Jurkat, Clone E6-1 (cell line): ENCODE measurements around the gene CYFIP2.

Experiments
- DNase-seq: peaks from one replicate; pipeline ENCODE4 v3.0.0-alpha.2; 2011; ENCODE audit warnings: low read depth, low spot score
- H3K4me3 ChIP-seq: 2 replicates; pipeline ENCODE4 v1.5.1; 2011; ENCODE audit warnings: mild to moderate bottlenecking, low read length, control low read depth, moderate library complexity

Gene CYFIP2

DNA sequence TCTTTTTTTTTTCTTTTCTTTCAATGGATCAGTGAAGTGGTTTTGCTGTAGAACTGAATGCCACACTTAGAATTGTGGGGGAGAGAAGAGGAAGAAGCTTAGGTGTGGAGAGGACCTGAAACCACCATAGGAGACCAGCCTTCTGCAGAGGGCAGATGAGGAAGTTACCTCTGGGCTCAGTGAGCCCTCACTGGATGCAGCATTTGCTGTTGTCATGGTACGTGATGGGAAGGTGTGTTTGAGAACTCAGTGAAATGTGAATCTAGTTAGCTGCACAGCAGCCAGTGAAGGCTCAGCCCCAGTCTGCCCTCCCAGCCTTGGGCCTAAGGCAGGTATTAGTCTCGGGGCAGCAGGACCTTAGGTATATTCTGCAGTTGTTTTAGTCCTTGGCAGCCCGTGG lies 17.5 kb downstream of the CYFIP2 start:
- DNase-seq, result no peak
- H3K4me3 ChIP-seq, result no peak overlapping the region

DNA sequence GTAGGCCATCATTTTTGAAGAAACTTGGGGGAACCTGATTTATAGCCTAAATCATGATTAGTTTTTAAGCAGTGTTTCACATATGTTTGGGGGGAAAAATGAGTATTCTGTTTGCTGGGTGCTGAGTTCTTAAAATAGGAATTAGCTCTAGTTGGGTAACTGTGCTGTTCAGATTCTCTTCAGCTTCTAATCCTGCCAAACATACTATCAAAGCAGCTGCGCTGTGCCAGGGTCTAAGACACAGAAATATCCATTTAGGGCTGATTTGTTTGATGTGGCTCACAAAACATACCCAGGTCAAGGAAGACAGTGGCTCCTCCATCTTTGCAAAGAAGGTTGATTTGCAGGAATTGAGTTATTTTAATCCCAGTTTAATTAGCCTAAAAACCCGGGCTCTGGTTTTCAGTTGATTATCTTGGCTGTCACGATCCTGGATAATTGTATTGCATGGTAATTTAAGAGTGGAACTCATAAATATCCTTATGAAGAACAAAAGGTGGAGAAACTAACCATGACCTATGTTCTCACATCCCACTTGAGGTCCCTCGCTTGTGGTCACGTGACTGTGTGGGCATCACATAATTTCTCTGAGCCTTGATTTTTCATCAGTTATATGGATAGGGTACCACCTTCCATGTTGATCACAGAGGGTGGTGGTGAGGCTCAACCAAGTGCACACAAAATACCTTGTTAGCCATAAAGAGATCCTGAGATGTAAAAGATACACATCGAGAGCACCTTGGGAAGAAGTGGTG lies 18.7 kb downstream of the CYFIP2 start:
- DNase-seq, result no peak

DNA sequence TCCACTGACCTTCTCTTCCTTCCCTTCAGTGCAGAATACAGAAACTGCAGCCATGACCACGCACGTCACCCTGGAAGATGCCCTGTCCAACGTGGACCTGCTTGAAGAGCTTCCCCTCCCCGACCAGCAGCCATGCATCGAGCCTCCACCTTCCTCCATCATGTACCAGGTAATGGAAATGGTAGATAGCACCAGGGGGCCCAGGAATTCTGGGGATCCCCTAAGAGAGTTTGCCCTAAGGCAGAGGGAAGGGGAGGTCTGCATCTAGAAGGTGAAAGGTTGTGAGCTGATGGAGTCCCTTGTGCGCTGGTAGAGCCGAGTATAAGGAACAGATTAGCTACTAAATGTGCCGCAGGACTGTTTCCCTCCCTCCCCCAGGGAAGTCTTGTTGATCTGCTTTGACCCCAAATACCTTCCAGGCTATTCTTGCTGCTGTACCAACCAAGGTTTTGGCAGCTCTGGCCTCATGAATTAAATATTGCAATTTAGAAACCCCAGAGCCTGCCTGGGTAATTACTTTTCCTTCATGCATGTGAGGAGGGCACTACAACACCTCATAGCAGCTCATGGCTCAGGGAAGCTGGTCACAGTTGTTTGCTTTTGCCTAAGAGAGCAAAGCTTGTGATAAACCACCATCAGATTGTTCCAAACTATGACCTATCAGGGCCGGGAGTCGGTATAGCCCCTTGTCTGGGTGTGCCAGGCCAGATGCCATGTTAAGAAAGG lies 19.6 kb downstream of the CYFIP2 start:
- no peak for DNase-seq
- H3K4me3 ChIP-seq, result no peak overlapping the region

More for the DNA sequence above, 18.7 kb downstream of the CYFIP2 start:
- no peak overlapping the region for H3K4me3 ChIP-seq

GRCh38 chr5:157286761-157287211 lies 20.9 kb downstream of the CYFIP2 start:
- DNase-seq, result no peak
- no peak overlapping the region for H3K4me3 ChIP-seq

GRCh38 chr5:157288405-157289163 lies 22.7 kb downstream of the CYFIP2 start:
- H3K4me3 ChIP-seq, result no peak overlapping the region
- no peak for DNase-seq

DNA sequence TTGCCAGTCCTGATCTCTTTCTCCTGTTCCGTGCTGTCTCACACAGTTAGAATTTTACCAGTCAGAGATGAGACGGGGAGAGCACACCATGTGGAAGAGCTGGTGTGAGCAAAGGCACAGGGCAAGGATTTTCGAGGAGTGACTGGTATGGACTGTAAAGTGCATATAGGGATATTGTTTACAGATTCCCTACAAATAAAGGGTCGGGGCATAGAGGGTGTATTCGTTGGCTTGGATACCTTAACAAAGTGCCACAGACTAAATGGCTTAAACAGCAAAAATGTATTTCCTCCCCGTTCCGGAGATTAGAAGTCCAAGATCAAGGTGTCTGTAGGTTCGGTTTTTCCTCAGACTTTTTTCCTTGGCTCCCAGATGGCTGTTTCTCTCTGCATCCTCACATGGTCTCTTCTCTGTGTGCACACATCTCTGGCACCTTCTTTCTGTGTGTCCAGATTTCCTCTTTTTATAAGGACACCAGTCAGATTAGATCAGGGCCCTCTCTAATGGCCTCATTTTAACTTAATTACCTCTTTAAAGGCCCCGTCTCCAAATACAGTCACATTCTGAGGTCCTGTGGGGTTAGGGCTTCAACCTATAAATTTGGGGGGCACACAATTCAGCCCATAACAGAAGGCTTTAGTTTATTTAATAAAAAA lies 23.4 kb downstream of the CYFIP2 start:
- no peak overlapping the region for H3K4me3 ChIP-seq
- DNase-seq, result no peak

GRCh38 chr5:157290156-157290980 lies 24.4 kb downstream of the CYFIP2 start:
- DNase-seq, result no peak
- H3K4me3 ChIP-seq, result no peak overlapping the region

GRCh38 chr5:157290981-157291711 lies 25.2 kb downstream of the CYFIP2 start:
- DNase-seq, result no peak
- H3K4me3 ChIP-seq, result no peak overlapping the region

DNA sequence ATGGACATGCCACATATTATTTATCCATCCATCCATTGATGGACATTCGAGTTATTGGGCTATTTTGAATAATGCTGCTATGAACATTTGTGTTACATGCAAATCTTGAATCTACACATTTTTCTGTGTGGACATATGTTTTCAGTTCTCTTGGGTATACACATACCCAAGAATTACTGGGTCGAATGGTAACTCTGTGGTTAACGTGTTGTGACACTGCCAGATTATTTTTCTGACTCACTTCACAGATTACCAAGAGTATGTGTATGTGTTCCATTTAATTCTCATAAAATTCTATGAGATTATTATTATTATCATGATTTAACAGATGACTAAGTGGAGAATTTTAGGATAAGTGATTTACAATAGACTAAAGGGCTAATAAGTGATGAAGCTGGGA lies 26.7 kb downstream of the CYFIP2 start:
- DNase-seq, result no peak
- no peak overlapping the region for H3K4me3 ChIP-seq

GRCh38 chr5:157294407-157295091 lies 28.6 kb downstream of the CYFIP2 start:
- no peak for DNase-seq
- no peak overlapping the region for H3K4me3 ChIP-seq

DNA sequence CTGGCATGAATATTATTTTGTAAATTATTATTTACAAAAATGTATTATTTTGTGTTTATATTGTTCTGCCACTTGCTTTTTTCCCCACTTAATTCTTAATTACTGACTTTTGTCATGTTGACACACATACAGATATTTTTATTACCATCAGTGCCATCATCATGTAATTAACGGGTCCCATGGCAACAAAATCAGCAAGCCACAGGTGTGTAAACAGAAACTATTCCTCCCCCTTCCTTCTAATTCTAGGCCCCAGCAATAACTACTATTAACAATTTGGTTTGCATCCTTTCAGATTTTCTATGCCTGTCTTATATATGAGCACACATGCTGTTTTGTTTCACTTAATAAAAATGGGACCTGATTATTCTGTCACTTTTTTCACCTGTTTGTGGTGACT lies 29.3 kb downstream of the CYFIP2 start:
- no peak for DNase-seq
- H3K4me3 ChIP-seq, result no peak overlapping the region

DNA sequence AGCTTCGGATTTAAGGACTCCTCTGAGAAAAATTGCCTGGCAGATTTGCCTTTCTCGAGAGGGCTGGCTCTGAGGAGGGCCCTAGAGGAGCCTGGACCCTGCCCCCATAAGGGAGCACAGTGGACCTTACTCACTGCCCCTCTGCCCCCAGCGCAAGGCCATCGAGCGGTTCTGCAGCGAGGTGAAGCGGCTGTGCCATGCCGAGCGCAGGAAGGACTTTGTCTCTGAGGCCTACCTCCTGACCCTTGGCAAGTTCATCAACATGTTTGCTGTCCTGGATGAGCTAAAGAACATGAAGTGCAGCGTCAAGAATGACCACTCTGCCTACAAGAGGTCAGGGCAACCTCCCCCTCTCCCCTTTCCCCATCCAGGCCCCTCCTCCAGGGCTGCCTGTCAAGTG lies 34.6 kb downstream of the CYFIP2 start:
- DNase-seq, result no peak
- no peak overlapping the region for H3K4me3 ChIP-seq

DNA sequence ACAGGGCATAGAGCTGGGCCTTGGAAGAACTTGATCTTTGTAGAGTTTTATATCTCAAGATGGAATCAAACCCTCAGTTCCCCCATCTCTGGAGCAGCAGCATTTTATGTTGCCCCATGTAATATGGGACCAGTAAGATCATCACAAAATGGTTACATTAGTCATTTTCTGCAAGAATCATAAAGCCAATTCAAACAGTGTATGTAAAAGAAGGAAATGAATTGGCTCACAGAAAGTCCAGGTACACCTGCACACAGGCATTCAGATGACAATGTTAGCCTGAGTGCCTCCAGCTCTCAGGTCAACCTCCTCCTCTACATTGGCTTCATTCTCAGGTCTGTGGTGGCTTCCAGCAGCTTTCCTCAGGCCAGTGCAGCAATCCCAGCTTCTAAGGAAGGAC lies 35.1 kb downstream of the CYFIP2 start:
- no peak overlapping the region for H3K4me3 ChIP-seq
- DNase-seq, result no peak

DNA sequence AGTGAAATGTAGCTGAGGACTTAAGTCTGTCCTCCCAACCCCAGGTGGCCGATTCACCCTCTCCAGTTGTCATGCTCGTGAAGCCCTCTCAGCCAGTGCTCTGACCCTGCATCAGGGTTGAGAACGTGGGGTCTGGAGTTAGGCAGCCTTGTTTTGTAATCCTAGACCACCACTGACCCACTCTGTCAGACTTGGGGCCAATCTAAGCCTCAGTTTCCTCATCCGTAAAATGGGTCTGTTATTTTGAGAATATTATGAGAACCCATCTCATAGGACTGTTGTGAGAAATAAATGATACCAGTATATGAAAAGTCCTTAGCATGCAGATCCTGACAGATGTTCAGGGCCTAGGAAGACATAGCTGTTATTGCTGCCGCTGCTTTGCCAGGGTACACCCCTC lies 37.1 kb downstream of the CYFIP2 start:
- no peak for DNase-seq

DNA sequence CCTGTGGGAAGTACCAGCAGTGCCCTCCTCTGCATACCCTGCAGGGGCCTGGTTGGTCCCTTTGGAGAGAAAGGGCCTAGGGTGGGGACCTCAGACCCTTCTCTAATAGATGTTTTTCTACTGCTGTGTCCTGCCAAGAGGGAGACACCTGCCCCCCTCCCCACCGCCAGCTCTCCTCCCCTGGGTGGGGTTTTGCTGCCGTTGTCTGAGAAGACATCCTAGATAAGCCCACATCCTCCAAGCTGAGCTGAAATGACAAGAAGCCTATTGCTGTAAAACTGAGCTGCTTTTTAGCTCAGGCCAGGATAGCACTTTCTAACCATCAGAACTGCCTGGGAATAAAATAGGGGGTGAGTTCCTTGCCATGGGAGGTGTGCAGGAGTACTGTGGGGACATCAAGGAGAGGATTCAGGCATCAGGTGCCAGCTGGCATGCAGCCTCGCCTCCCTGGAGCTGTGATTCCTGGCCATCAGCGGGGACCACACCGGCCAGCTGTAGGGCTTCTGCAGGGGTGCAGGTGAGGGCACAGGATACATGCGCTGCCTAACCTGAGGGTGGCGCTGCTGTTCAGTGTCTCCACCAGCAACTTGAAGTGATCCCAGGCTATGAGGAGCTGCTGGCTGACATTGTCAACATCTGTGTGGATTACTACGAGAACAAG lies 37.9 kb downstream of the CYFIP2 start:
- H3K4me3 ChIP-seq, result no peak overlapping the region
- peak; percentile 62 for DNase-seq

More for the DNA sequence above, 37.1 kb downstream of the CYFIP2 start:
- H3K4me3 ChIP-seq, result no peak overlapping the region

GRCh38 chr5:157306081-157306480 lies 40.2 kb downstream of the CYFIP2 start:
- H3K4me3 ChIP-seq, result no peak overlapping the region
- no peak for DNase-seq
